ENCODE measurements around the gene FER.

FER gene

DNA sequence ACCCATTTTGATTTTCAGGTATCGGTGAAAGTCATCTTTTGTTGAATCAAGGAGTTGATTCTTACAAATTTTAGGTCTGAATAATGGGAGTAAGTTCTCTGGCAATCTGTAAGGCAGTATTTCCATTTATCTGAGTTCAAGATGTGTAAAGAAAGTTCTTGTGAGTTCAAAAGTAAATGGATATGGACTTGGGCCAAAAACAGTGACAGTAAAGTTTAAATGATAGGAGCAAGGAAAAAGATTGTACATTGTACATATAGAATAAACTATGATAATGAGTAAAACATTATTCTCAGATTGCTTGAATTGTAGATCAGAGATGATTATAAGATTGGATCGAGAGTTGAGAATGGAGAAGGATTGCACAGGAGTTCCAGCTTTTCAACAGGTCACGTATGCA is 332.8 kb downstream of the FER start:
- no peaks in the 10 kb centered on the region for H3K9me3 ChIP-seq
- no peaks in the 10 kb centered on the region for H3K27me3 ChIP-seq
- no peak for DNase-seq
- TF ChIP-seq, protein P1, sequence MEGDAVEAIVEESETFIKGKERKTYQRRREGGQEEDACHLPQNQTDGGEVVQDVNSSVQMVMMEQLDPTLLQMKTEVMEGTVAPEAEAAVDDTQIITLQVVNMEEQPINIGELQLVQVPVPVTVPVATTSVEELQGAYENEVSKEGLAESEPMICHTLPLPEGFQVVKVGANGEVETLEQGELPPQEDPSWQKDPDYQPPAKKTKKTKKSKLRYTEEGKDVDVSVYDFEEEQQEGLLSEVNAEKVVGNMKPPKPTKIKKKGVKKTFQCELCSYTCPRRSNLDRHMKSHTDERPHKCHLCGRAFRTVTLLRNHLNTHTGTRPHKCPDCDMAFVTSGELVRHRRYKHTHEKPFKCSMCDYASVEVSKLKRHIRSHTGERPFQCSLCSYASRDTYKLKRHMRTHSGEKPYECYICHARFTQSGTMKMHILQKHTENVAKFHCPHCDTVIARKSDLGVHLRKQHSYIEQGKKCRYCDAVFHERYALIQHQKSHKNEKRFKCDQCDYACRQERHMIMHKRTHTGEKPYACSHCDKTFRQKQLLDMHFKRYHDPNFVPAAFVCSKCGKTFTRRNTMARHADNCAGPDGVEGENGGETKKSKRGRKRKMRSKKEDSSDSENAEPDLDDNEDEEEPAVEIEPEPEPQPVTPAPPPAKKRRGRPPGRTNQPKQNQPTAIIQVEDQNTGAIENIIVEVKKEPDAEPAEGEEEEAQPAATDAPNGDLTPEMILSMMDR (IDR thresholded peaks at IDR 0.05; ENCODE audit: low read depth, low read length): no peak
- H3K4me1 ChIP-seq: no peaks in the 10 kb centered on the region; the same call in 1 of the 2 replicates
- H3K4me3 ChIP-seq (ENCODE audit: low read depth, low read length): no peak overlapping the region
- H3K36me3 ChIP-seq: no peaks in the 10 kb centered on the region

- DNase-seq: no peak
- TF ChIP-seq, protein P1 (IDR thresholded peaks at IDR 0.05; ENCODE audit: low read depth, low read length): no peak
- no peak overlapping the region for H3K4me3 ChIP-seq (ENCODE audit: low read depth, low read length)
- H3K27me3 ChIP-seq: no peaks in the 10 kb centered on the region
- H3K36me3 ChIP-seq: no peaks in the 10 kb centered on the region
- no peaks in the 10 kb centered on the region; the same call in 1 of the 2 replicates for H3K4me1 ChIP-seq
- no peaks in the 10 kb centered on the region for H3K9me3 ChIP-seq
Measured at GRCh38 chr5:109080896-109081295, 333.2 kb downstream of the FER start.

- no peaks in the 10 kb centered on the region; the same call in 1 of the 2 replicates for H3K4me1 ChIP-seq
- no peak overlapping the region for H3K4me3 ChIP-seq (ENCODE audit: low read depth, low read length)
- TF ChIP-seq, protein P1 (IDR thresholded peaks at IDR 0.05; ENCODE audit: low read depth, low read length): no peak
- H3K36me3 ChIP-seq: no peaks in the 10 kb centered on the region
- H3K9me3 ChIP-seq: no peaks in the 10 kb centered on the region
- no peak for DNase-seq
- no peaks in the 10 kb centered on the region for H3K27me3 ChIP-seq
Measured at GRCh38 chr5:109083937-109084336, 336.2 kb downstream of the FER start.

GRCh38 chr5:109089191-109089590 is 341.5 kb downstream of the FER start:
- H3K4me1 ChIP-seq: no peaks in the 10 kb centered on the region
- DNase-seq: no peak
- TF ChIP-seq, protein P1 (IDR thresholded peaks at IDR 0.05; ENCODE audit: low read depth, low read length): no peak
- H3K36me3 ChIP-seq: no peaks in the 10 kb centered on the region
- H3K4me3 ChIP-seq (ENCODE audit: low read depth, low read length): no peak overlapping the region
- no peaks in the 10 kb centered on the region for H3K27me3 ChIP-seq
- H3K9me3 ChIP-seq: no peaks in the 10 kb centered on the region

DNA sequence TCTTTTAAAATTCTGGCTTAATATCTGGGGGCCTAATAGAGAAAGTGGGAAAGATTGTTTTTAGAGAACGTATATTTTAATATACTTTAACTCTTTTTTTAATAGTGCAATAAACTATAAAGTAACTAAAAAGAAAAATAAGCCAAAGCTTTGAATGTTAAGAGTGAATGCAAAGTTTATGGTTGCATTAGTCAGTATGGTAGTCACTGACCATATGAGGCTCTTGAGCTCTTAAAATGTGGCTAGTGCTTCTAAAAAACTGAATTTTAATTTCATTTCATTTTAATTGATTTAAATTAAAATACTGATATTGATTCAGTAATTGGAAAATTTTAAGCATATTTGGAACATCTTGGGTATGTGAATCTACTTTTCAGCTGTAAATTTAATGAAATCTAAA is 351.4 kb downstream of the FER start:
- TF ChIP-seq, protein P1 (IDR thresholded peaks at IDR 0.05; ENCODE audit: low read depth, low read length): no peak
- Histone ChIP-seq H3K4me1 (no peaks in the 10 kb centered on the region; the same call in 1 of the 2 replicates), H3K4me3 (ENCODE audit: low read depth, low read length) (no peak overlapping the region), H3K36me3 (no peaks in the 10 kb centered on the region), H3K27me3 (no peaks in the 10 kb centered on the region), H3K9me3 (no peaks in the 10 kb centered on the region)
- no peak for DNase-seq

DNA sequence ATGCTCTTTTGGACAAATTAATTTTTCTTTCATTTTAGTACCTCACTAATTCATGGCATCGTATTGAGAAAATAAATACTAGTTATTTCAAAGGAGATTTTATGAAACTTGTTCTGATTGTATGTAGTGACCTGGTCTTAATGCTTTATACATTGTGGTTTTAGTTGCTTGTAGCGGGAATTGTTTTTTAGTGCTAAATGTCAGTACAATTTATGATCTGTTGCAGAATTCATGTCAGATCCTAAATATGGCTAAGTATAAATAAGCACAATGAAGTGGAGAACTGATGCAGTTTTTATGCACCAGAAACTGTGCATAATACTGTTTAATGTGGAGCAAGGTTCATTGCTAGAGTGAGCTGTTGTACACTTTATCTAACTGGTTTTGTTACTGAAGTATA is 353.3 kb downstream of the FER start:
- TF ChIP-seq, protein P1 (IDR thresholded peaks at IDR 0.05; ENCODE audit: low read depth, low read length): no peak
- no peak for DNase-seq
- no peaks in the 10 kb centered on the region for H3K27me3 ChIP-seq
- H3K9me3 ChIP-seq: no peaks in the 10 kb centered on the region
- no peaks in the 10 kb centered on the region for H3K36me3 ChIP-seq
- H3K4me1 ChIP-seq: peaks cover 5% of the 10 kb centered on the region; the same call in 1 of the 2 replicates
- H3K4me3 ChIP-seq (ENCODE audit: low read depth, low read length): no peak overlapping the region

Measured in BE2C (cell line).